Lung (tissue), 12 donors: ENCODE results near the gene GAK. TPM values are rescaled to one million over a fixed set of nuclear protein-coding genes. Genes with fewer than 3 reads are reported as not detected.

Source experiments
- ATAC-seq: fragments of 200-7000 bp; cut with Tn5 transposase; one replicate; pipeline ENCODE4 v1.9.1; 2020; ENCODE audit warnings: moderate number of reproducible peaks; ENCODE audit not compliant: insufficient read depth, low FRiP score
- DNase-seq, 3 donors: peaks; one replicate each; pipeline ENCODE4 v3.0.0-alpha.2; 2013 to 2017
- H3K27ac ChIP-seq, 2 donors: one replicate each; pipeline ENCODE4 v1.5.1; 2013; ENCODE audit warnings: mild to moderate bottlenecking in 2 of 2, moderate library complexity in 2 of 2, control low read depth in 1 of 2, inconsistent platforms in 1 of 2, low read depth in 1 of 2, low read length in 1 of 2
- H3K27me3 ChIP-seq, 3 donors: one replicate each; pipeline ENCODE4 v1.5.1; 2013; ENCODE audit warnings: low read length in 2 of 3; ENCODE audit not compliant: control insufficient read depth in 3 of 3, insufficient read depth in 3 of 3
- H3K36me3 ChIP-seq, 4 donors: one replicate each; pipeline ENCODE4 v1.5.1; 2013; ENCODE audit warnings: low read length in 4 of 4, mild to moderate bottlenecking in 1 of 4, moderate library complexity in 1 of 4; ENCODE audit not compliant: control insufficient read depth in 4 of 4, insufficient read depth in 4 of 4
- H3K4me1 ChIP-seq, 5 donors: one replicate each; pipeline ENCODE4 v1.5.1; 2013; ENCODE audit warnings: low read length in 5 of 5, mild to moderate bottlenecking in 2 of 5, moderate library complexity in 1 of 5; ENCODE audit not compliant: control insufficient read depth in 5 of 5, insufficient read depth in 5 of 5
- H3K4me3 ChIP-seq: one replicate; pipeline ENCODE4 v1.5.1; 2013; ENCODE audit warnings: mild to moderate bottlenecking, control low read depth, moderate library complexity
- H3K9ac ChIP-seq, 2 donors: one replicate each; pipeline ENCODE4 v1.5.1; 2013; ENCODE audit warnings: low read length in 2 of 2, control low read depth in 1 of 2; ENCODE audit not compliant: insufficient read depth in 1 of 2
- H3K9me3 ChIP-seq, 4 donors: one replicate each; pipeline ENCODE4 v1.5.1; 2013; ENCODE audit warnings: low read length in 3 of 4, mild to moderate bottlenecking in 1 of 4, moderate library complexity in 1 of 4; ENCODE audit not compliant: control insufficient read depth in 4 of 4, insufficient read depth in 3 of 4
- CTCF ChIP-seq: IDR thresholded peaks from 2 replicates; pipeline ENCODE4 v1.5.1; 2012; ENCODE audit warnings: mild to moderate bottlenecking; ENCODE audit errors: control extremely low read depth, extremely low read depth
- WGBS, 2 donors: extraction: QIAGEN DNeasy Blood & Tissue Kit; methylation state at CpG; one replicate each; pipeline ENCODE4 v1.1.7; 2013; 5-methylcytosine and 5-hydroxymethylcytosine counted together
- polyA plus RNA-seq, 2 donors: library from polyadenylated mRNA; stranded (reverse); fragments of 200-250 nt; gene quantifications; one replicate each; pipeline ENCODE4 v1.2.1, GENCODE V29; 2013
- total RNA-seq, 2 donors: library from RNA; depleted of rRNA in 1 of 2; stranded (reverse); fragments of >200 nt in 1 of 2; gene quantifications; one replicate each; pipeline ENCODE4 v1.2.1, GENCODE V29; 2014 to 2021
- donor health status: control.
- donor health status: control.
- donor health status: Bipolar disorder and iron deficiency.
- donor health status: healthy.
- donor health status: DM: yes; HTN: yes; CAD: no.

Gene GAK
- total and polyA plus RNA-seq, 4 donors, result 101 to 178 (median 137) TPM

DNA sequence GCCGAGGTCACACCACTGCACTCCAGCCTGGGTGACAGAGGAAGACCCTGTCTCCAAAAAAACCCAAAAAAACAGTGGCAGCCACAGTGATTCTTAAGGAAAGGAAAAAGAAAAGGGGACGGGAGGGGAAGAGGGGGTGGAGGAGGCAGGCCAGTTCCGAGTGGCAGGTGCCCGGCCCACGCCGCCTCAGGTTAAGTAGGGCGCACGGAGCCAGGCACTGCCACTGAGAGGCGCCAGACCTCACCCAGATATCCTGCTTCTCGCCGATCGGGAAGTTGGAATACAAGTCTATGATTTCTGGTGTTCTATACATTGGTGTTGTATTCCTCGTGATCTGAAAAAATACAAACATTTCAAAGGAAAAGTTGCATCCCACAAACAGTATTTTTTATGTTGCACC is 35.9 kb downstream of the GAK start:
- ATAC-seq (no peak), DNase-seq (no peak)
- Histone ChIP-seq H3K9me3 (no peaks in the 10 kb centered on the region), H3K4me1 (peaks cover 0 to 5% (median 0%) of the 10 kb centered on the region in 5 donors), H3K27me3 (no peaks in the 10 kb centered on the region), H3K9ac (no peak overlapping the region), H3K36me3 (peaks cover 9 to 75% (median 14%) of the 10 kb centered on the region in 4 donors), H3K27ac (no peak overlapping the region), H3K4me3 (no peak overlapping the region)
- no peak for TF ChIP-seq CTCF
- WGBS, 2 donors, result 95 to 96% methylated on average over 13 of the region's 13 CpGs

DNA sequence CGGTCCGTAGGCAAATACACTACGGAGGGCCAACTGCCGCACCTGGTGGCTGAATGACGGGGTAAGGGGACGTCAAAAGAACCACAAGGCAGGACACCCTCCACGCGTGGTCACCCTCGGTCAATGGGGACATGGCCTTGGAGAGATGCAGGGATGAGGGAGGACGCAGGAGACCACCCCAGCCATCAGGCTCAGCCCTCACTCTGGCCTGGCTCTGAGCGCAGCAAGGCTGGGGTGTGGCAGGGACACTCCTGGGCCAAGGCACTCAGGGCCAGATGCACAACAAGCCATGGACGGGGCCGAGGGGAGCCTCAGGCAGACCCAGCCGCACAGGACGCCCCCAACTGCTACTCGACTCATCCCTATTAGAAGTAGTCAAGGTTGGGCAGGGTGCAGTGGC is 36.5 kb downstream of the GAK start:
- Histone ChIP-seq H3K4me1 (peaks cover 0 to 5% (median 0%) of the 10 kb centered on the region in 5 donors), H3K27me3 (no peaks in the 10 kb centered on the region), H3K27ac (no peak overlapping the region), H3K9ac (no peak overlapping the region), H3K9me3 (no peaks in the 10 kb centered on the region), H3K4me3 (no peak overlapping the region), H3K36me3 (peaks cover 9 to 72% (median 15%) of the 10 kb centered on the region in 4 donors)
- DNase-seq (no peak), ATAC-seq (no peak)
- 95 to 98% methylated on average over 16 of the region's 16 CpGs for WGBS, 2 donors
- TF ChIP-seq CTCF, result no peak

DNA sequence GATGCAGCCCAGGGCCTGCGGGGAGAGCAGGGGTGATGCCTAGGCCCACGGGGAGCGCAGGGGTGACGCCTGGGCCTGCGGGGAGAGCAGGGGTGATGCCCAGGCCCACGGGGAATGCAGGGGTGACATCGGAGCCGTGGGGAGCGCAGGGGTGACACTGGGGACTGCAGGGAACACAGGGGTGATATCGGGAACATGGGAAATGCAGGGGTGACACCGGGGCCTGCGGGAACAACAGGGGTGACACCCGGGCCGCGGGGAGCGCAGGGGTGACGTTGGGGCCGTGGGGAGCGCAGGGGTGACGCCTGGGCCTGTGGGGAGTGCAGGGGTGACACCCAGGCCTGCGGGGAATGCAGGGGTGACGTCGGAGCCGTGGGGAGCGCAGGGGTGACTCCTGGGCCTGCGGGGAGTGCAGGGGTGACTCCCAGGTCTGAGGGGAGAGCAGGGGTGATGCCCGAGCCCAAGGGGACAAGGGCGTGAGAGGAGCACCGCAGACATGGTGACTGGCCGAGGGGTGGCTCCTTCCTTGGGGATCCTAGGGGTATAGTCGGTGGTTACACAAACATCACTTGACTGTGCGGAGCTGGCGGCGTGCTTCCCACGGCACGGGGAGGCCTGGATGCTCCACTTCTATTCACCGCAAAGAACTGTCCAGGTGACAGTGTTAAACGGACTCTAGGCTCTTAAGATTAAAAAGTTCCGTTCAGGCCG is 38.0 kb downstream of the GAK start:
- peaks cover 9 to 80% (median 18%) of the 10 kb centered on the region in 4 donors for H3K36me3 ChIP-seq

More for the DNA sequence above, 38.0 kb downstream of the GAK start:
- no peak for TF ChIP-seq CTCF
- 95 to 96% methylated on average over 38 to 40 of the region's 40 CpGs for WGBS, 2 donors
- Histone ChIP-seq H3K9ac (no peak overlapping the region), H3K4me1 (peaks cover 0 to 3% (median 0%) of the 10 kb centered on the region in 5 donors), H3K4me3 (no peak overlapping the region), H3K27me3 (no peaks in the 10 kb centered on the region), H3K9me3 (no peaks in the 10 kb centered on the region), H3K27ac (no peak overlapping the region)
- DNase-seq, result no peak
- no peak for ATAC-seq
